Activated CD4-positive, alpha-beta T cell treated with anti-CD3 and anti-CD28 coated beads, Interleukin-2, amount 10 ng/mL, durations not matched to agents 24 days and 14 days (primary cell): ENCODE data around the gene PRKN. TPM values are rescaled to one million over a fixed set of nuclear protein-coding genes. Genes with fewer than 3 reads are reported as not detected.

Source experiments
- DNase-seq: peaks from one replicate; pipeline ENCODE4 v3.0.0; 2022
- H3K27ac Mint-ChIP-seq: one replicate; pipeline ENCODE4 v1.8.0; 2022; ENCODE audit warnings: mild to moderate bottlenecking, mixed read lengths
- H3K27me3 Mint-ChIP-seq: one replicate; pipeline ENCODE4 v1.8.0; 2022; ENCODE audit warnings: mixed read lengths
- H3K36me3 Mint-ChIP-seq: one replicate; pipeline ENCODE4 v1.8.0; 2022; ENCODE audit warnings: low read depth, mild to moderate bottlenecking, mixed read lengths
- H3K4me1 Mint-ChIP-seq: one replicate; pipeline ENCODE4 v1.8.0; 2021; ENCODE audit warnings: mixed read lengths
- H3K4me3 Mint-ChIP-seq: one replicate; pipeline ENCODE4 v1.8.0; 2022; ENCODE audit warnings: mild to moderate bottlenecking, moderate library complexity, mixed read lengths
- H3K9me3 Mint-ChIP-seq: one replicate; pipeline ENCODE4 v1.8.0; 2021; ENCODE audit warnings: mixed read lengths
- intact Hi-C: fragments of 100-400 bp; cut with micrococcal nuclease; formaldehyde crosslinking; loops from one replicate; pipeline ENCODE4 v1.15.1; 2023
- total RNA-seq: library from RNA; stranded (reverse); gene quantifications from 2 replicates; pipeline ENCODE4 v1.2.3, GENCODE V29; 2022

PRKN gene
- total RNA-seq, 1 donor from 2014 or later: not detected

DNA sequence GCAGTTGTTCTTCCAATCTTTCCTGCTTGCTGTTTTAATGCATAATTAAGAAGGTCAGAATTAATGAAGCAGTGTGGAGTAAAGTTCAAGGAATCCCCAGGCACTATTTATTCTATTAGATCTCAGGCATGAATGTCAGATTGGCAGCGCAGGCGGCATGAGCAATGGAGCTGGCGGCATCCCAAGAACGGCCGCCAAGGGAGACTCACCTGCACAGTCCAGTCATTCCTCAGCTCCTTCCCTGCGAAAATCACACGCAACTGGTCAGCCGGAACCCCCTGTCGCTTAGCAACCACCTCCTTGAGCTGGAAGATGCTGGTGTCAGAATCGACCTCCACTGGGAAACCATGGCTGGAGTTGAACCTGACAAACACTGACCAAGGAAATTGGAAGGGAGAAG is 284.5 kb downstream of the PRKN start:
- Mint-ChIP-seq H3K4me3 (no peak overlapping the region), H3K27ac (no peak overlapping the region), H3K9me3 (peaks cover 4% of the 10 kb centered on the region), H3K36me3 (no peaks in the 10 kb centered on the region), H3K27me3 (no peaks in the 10 kb centered on the region), H3K4me1 (no peaks in the 10 kb centered on the region)
- DNase-seq: no peak
- intact Hi-C loops: no loop called here

DNA sequence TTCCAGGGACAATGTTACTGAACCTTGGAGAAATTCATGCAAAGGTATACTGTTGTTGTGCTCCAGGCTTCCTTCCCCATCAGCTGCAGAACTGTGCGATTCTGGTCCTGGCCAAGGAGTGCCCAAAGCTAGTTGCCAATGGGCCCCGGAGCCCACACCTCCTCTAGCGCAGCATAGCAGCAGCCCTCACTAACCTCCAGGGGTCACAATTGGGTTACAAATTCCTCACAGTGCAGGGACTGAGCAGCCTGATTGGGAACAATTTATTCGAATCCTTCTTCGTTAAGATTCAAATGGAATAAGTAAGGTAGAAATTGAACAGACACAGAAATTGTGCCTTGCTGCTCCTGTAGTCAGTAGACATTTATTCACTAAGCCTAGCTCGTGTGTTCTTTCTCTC is 284.9 kb downstream of the PRKN start:
- Mint-ChIP-seq H3K4me3 (no peak overlapping the region), H3K9me3 (peaks cover 4% of the 10 kb centered on the region), H3K36me3 (no peaks in the 10 kb centered on the region), H3K27me3 (no peaks in the 10 kb centered on the region), H3K4me1 (no peaks in the 10 kb centered on the region), H3K27ac (no peak overlapping the region)
- DNase-seq: no peak
- intact Hi-C loops: no loop called here

DNA sequence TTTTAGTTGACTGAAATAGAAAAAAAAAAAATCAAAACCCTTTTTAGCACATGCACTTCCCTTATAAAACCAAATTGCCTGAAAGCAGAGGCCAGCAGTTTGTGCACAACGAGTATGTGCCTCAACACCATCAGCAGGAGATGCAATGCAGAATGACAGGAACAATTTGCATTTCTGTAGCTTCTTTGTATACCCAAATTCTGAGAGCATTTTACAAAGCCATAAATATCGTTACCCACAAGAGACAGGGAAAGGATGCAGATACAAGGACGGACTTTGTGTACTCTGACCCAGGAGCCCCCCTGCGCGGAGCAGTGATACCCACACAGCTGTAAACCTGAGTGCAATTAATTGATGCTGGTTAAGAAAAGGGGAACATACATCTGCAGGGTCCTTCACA is 285.6 kb downstream of the PRKN start:
- Mint-ChIP-seq H3K4me3 (no peak overlapping the region), H3K4me1 (no peaks in the 10 kb centered on the region), H3K9me3 (peaks cover 4% of the 10 kb centered on the region), H3K27ac (no peak overlapping the region), H3K27me3 (no peaks in the 10 kb centered on the region), H3K36me3 (no peaks in the 10 kb centered on the region)
- intact Hi-C loops: no loop called here
- DNase-seq: no peak

DNA sequence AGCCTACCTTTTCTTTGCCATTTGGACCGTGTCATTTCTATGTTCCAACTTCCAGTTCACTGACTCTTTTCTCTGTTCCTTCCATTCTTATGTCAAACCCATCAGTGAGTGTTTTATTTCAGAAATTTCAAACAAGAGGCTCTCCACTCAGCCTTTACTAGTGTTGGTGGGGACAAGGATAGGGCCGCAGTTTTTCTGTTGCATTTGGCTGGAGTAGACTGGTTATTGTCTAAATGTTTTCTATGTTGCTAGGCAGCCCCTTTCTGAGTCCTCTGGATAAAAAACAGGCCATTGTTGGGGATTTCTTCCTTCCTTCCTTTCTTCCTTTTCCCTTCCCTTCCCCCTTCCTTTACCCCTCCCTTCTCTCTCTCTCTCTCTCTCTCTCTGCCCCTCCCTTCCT is 288.6 kb downstream of the PRKN start:
- Mint-ChIP-seq H3K4me3 (no peak overlapping the region), H3K9me3 (peaks cover 4% of the 10 kb centered on the region)
- DNase-seq: no peak

DNA sequence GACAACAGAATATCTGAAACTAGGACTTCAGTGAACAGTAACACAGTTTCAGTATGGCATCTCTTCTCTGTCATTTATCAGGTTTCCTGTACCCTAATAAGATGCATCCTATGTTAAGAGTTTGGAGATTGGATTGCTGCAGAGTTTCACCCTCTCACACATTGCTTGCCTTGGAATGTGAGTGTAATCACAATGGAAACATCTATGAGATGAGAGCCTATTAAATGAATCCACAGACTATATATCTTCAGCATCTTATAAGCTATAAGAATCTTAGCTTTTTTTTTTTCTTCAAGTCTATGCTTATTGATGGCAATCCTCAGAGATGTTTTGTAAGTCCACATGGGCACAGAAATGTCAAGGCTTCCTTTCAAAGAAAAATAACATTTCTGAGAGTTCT is 292.5 kb downstream of the PRKN start:
- Mint-ChIP-seq H3K27me3 (no peaks in the 10 kb centered on the region), H3K9me3 (no peaks in the 10 kb centered on the region)

More for the DNA sequence above, 288.6 kb downstream of the PRKN start:
- Mint-ChIP-seq H3K27me3 (no peaks in the 10 kb centered on the region), H3K27ac (no peak overlapping the region), H3K36me3 (no peaks in the 10 kb centered on the region), H3K4me1 (no peaks in the 10 kb centered on the region)
- intact Hi-C loops: no loop called here

DNA sequence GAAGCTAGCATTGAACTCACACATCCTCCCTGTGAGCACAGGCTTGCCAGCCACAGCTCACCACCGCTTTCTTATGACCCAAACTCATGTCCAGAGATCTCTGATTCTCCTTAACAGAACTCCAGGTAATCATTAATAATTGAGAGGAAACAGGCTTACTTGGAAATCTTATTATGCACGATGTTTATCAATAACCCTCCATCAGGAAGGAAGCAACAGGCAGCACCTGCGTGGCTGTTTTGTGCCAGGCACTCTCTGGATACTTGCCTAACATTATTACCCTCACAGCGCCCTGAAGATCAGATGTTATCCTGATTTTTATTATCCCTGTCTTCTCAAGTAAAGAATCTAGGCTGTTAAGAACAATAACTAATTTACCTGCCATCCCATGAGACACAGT is 306.6 kb downstream of the PRKN start:
- no peaks in the 10 kb centered on the region for H3K9me3 Mint-ChIP-seq
- no peak overlapping the region for H3K4me3 Mint-ChIP-seq
- no peaks in the 10 kb centered on the region for H3K4me1 Mint-ChIP-seq
- no peaks in the 10 kb centered on the region for H3K36me3 Mint-ChIP-seq
- intact Hi-C loops: no loop called here
- DNase-seq: no peak
- no peak overlapping the region for H3K27ac Mint-ChIP-seq
- no peaks in the 10 kb centered on the region for H3K27me3 Mint-ChIP-seq

More for the DNA sequence above, 292.5 kb downstream of the PRKN start:
- Mint-ChIP-seq H3K4me3 (no peak overlapping the region), H3K4me1 (no peaks in the 10 kb centered on the region), H3K27ac (no peak overlapping the region), H3K36me3 (no peaks in the 10 kb centered on the region)
- no peak for DNase-seq
- intact Hi-C loops: no loop called here

DNA sequence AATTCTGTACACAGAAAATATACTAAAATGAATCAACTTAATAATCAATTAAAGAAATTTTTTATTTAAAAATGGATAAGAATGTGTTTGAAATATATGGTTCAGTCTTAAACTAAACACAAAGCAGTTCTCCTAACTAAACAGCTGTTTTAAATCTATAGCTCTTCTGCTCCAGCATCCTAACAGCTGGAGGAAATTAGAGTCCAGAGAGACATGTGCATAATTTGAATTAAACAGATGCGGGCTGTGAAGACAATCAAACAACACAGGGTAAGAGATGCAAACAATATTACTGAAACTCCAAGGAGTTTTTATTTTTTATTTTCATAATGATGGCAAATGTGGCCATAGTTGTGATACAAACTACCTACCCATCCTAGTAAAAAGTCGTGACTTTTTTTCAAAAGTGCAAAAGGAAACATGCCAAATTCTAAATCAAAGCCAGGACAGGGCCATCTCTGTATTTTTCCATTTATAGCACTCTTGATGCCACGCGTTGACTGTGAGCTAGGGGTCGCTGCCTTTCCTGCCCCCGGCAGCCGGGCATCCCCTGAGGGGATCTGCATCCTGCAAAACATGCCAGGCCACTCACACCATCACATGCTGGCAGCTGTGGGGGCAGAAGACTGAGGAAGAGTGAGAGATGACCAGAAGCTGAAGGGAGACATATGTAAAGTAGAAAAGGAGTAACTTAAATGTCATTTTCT is 310.6 kb downstream of the PRKN start:
- no peak overlapping the region for H3K27ac Mint-ChIP-seq
- no peaks in the 10 kb centered on the region for H3K27me3 Mint-ChIP-seq
- H3K4me1 Mint-ChIP-seq: no peaks in the 10 kb centered on the region
- H3K4me3 Mint-ChIP-seq: no peak overlapping the region
- no peaks in the 10 kb centered on the region for H3K9me3 Mint-ChIP-seq
- H3K36me3 Mint-ChIP-seq: no peaks in the 10 kb centered on the region
- no peak for DNase-seq
- intact Hi-C loops: no loop called here

DNA sequence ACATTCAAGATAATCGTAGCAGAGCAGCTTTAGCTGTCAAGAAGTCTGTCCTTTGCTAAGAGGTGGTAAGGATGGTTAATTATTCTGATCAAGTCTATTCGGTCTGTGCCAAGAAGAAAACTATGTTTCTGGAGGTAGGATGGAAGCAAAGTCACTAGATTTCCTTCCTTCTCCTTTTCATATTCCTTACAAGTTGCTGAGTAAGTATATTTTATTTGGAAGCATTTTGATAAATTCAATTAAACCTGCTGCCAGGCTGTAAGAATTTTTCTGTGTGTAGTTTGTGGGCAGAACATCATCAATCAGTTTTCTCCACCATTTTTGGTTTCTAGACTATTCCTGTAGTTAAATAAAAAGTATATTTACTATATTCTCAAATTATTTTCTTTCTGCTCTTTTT is 311.3 kb downstream of the PRKN start:
- no peak for DNase-seq
- Mint-ChIP-seq H3K4me1 (no peaks in the 10 kb centered on the region), H3K27ac (no peak overlapping the region), H3K4me3 (no peak overlapping the region), H3K27me3 (no peaks in the 10 kb centered on the region), H3K36me3 (no peaks in the 10 kb centered on the region), H3K9me3 (no peaks in the 10 kb centered on the region)
- intact Hi-C loops: no loop called here

DNA sequence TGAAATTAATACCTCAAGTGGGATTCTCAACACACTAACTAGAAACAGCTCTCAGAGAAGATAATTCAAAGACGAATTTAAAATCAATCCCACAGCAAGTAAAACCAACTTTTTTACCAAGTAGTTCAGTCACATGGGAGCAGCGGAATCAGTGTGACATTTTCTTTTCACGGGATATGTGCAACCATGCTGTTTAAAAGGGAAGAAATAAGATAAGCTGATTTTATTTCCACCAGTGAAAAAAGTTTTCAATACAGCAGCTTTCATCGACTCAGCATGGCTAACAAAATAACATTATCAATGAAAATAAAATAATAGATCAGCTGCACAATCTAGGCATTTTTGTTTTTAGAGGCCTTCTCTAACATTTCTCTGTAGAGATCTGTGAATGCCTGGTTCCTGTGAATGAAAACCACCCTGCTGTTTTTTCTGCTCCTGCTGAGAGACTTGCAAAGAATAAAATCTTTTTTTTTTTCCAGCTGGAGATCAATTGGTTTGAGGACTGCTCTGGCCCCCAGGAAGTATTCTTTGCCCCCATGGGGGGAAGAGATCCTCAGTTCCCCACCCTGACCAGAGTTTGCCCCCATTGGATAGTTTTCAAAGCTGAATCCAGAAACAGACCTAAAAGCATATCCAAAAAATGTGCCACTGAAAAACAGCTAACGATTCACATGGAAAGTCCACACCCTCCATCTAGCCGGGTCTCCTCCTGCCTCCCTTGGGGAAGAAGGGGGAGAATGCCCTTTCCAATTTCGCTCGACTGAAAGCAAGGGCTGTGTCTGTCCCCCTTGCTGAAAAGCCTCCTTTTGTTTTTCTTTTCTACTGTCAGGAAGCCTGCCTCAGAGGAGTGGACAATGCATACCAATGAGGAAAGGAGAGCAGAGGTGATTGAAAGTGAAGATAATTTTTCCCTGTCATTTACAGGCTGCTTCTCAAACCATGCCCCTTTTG is 317.6 kb downstream of the PRKN start:
- Mint-ChIP-seq H3K4me3 (no peak overlapping the region), H3K9me3 (peaks cover 2% of the 10 kb centered on the region)
- intact Hi-C loops: no loop called here

DNA sequence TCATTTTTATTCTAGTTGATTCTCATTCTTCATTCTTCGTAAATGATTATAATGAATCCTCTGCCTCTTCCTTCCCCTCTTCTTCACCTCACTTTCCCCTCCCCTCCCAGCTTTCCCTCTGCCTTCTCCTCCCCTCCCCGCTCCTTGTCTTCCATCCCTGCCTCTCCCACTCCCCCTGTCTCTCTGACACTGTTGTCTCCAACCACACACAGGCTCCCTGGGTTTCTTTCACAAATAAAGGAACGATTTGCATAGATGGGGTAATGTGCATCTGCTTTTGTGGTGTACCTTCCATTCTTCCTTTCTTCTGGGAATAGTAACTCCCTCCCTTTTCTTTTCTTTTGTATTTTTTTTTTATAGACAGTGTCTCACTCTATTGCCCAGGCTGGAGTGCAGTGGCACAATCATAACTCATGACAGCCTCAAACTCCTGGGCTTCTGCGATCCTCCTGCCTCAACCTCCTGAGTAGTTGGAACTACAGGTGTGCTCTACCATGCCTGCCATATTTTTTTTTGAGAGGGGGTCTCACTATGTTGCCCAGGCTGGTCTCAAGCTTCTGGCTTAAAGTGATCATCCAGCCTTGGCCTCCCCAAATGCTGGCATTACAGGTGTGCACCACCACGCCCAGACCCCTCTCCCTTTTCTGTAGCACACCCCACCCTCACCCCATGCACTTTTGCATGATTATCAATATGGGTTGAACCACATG is 318.6 kb downstream of the PRKN start:
- no peak for DNase-seq
- intact Hi-C loops: no loop called here
- H3K4me3 Mint-ChIP-seq: no peak overlapping the region
- no peaks in the 10 kb centered on the region for H3K27me3 Mint-ChIP-seq
- no peaks in the 10 kb centered on the region for H3K36me3 Mint-ChIP-seq
- H3K27ac Mint-ChIP-seq: no peak overlapping the region
- no peaks in the 10 kb centered on the region for H3K4me1 Mint-ChIP-seq
- H3K9me3 Mint-ChIP-seq: peaks cover 6% of the 10 kb centered on the region

More for the DNA sequence above, 317.6 kb downstream of the PRKN start:
- DNase-seq: no peak
- Mint-ChIP-seq H3K27ac (no peak overlapping the region), H3K36me3 (no peaks in the 10 kb centered on the region), H3K27me3 (no peaks in the 10 kb centered on the region), H3K4me1 (no peaks in the 10 kb centered on the region)

DNA sequence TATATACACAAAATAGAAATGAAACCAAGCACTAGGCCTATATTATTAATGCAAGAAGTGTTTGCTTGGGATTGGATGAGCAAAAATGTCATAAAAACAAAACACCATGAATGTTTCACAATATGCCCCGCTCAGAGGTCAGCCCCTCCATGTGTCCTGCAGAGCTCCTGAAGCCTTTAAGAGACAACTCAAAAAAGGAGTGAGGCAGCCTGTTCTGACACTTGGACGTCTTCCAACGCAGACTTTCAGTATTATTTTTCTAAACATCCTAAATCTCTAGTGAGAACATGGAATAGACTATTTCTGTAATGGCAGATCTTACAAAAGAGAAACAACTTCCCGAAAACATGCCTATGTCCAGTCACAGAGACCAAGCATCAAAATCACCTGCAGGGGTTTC is 322.6 kb downstream of the PRKN start:
- intact Hi-C loops: no loop called here
- no peaks in the 10 kb centered on the region for H3K36me3 Mint-ChIP-seq
- no peak overlapping the region for H3K27ac Mint-ChIP-seq
- DNase-seq: no peak
- no peak overlapping the region for H3K4me3 Mint-ChIP-seq
- H3K27me3 Mint-ChIP-seq: no peaks in the 10 kb centered on the region
- H3K9me3 Mint-ChIP-seq: peaks cover 6% of the 10 kb centered on the region
- no peaks in the 10 kb centered on the region for H3K4me1 Mint-ChIP-seq

DNA sequence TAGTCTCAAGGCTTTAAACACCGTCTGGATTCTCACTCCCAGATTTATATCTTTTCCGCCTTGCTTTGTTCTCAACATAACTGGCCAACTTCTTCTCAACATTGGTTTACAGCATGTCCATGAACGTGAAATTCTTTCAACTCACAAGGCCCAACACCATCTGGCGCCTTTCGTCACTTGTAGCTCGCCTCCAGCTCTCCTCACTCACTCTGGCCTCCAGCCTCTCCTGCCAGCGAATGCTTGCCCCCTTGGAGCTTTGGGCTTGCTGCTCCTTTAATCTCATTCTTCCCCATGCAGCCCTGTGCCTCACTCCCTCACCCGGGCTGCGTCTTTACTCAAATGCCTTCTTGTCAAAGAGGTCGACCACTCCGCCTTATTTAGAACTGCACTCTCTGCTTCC is 324.5 kb downstream of the PRKN start:
- DNase-seq: no peak
- Mint-ChIP-seq H3K36me3 (no peaks in the 10 kb centered on the region), H3K27ac (no peak overlapping the region), H3K9me3 (peaks cover 6% of the 10 kb centered on the region), H3K4me1 (no peaks in the 10 kb centered on the region), H3K4me3 (no peak overlapping the region), H3K27me3 (no peaks in the 10 kb centered on the region)
- intact Hi-C loops: no loop called here

DNA sequence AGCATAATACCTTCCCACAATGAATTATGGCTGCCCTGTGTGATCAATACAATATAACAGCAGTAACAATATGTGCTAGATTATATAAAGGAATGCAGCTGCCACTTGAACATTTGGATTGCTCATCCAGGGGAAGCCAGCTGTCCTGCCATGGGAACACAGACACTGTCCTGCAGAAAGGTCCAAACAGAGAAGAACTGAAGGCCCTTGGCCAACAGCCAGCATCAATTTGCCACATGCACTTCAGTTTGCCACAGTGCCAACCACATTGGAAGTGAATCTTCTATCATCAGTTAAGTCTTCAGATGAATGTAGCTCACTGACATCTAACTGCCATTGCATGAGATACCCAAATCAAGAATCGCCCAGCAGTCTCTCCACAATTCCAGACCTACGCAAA is 332.4 kb downstream of the PRKN start:
- Mint-ChIP-seq H3K9me3 (no peaks in the 10 kb centered on the region), H3K27me3 (no peaks in the 10 kb centered on the region), H3K36me3 (no peaks in the 10 kb centered on the region), H3K4me1 (no peaks in the 10 kb centered on the region), H3K27ac (no peak overlapping the region), H3K4me3 (no peak overlapping the region)
- intact Hi-C loops: no loop called here
- DNase-seq: no peak
